IMR-90 (cell line): Measurements from ENCODE around the gene FOXD4L6. TPM values are rescaled to one million over a fixed set of nuclear protein-coding genes. Genes with fewer than 3 reads are reported as not detected.
"Not testable (repeated sequence)": the region's sequence is repeated elsewhere in the genome, so short reads cannot be mapped to it uniquely, and the experiment has no call there.

ENCODE experiments used
- ATAC-seq: fragments of 200-7000 bp; cut with Tn5 transposase; 2 replicates; pipeline ENCODE4 v1.9.1; 2020; ENCODE audit warnings: low read depth, mild to moderate bottlenecking, moderate library complexity
- BruUV-seq: library from RNA; stranded (reverse); fragments of 400-500 nt; replicated peaks from 2 replicates; lab custom pipeline; 2021; lab: Mats Ljungman, UMichigan
- CTCF ChIA-PET: fragments of 300-600 bp; formaldehyde crosslinking; extraction: SDS; loops from one replicate; lab custom pipeline; 2021; ENCODE audit warnings: antibody characterized with exemption; lab: Yijun Ruan, JAX
- POLR2A ChIA-PET: fragments of 300-600 bp; sonication (Branson Sonifier 250); formaldehyde crosslinking; loops from one replicate; lab custom pipeline; 2022; ENCODE audit warnings: antibody characterized with exemption; ENCODE audit not compliant: unreplicated experiment; lab: Charles Lee
- DNase-seq: peaks from one replicate; pipeline ENCODE4 v3.0.0; 2013
- H2AFZ ChIP-seq: replicated peaks from 2 replicates; pipeline ENCODE3; 2013; ENCODE audit warnings: low read length, mild to moderate bottlenecking; ENCODE audit not compliant: poor library complexity
- H2AK5ac ChIP-seq: 2 replicates; pipeline ENCODE4 v1.6.1; 2013; ENCODE audit warnings: low read depth, low read length, inconsistent platforms
- H2AK9ac ChIP-seq: replicated peaks from 2 replicates; pipeline ENCODE3; 2013; ENCODE audit warnings: mild to moderate bottlenecking, low read depth, low read length, moderate library complexity; ENCODE audit not compliant: poor library complexity
- H2BK120ac ChIP-seq: 2 replicates; pipeline ENCODE4 v1.6.1; 2013; ENCODE audit warnings: low read depth, low read length, inconsistent platforms
- H2BK15ac ChIP-seq: 3 replicates; pipeline ENCODE4 v1.6.1; 2013; ENCODE audit warnings: low read depth, low read length, inconsistent platforms
- H2BK20ac ChIP-seq: 2 replicates; pipeline ENCODE4 v1.6.1; 2013; ENCODE audit warnings: low read depth, mild to moderate bottlenecking, inconsistent platforms, low read length, moderate library complexity
- H2BK5ac ChIP-seq: 2 replicates; pipeline ENCODE4 v1.6.1; 2013; ENCODE audit warnings: mild to moderate bottlenecking, low read depth, low read length, inconsistent platforms; ENCODE audit not compliant: poor library complexity, severe bottlenecking
- H3K14ac ChIP-seq: replicated peaks from 2 replicates; pipeline ENCODE4 v1.6.1; 2013; ENCODE audit warnings: low read depth, low read length, inconsistent platforms
- H3K18ac ChIP-seq: 2 replicates; pipeline ENCODE4 v1.6.1; 2013; ENCODE audit warnings: low read depth, low read length, control low read depth
- H3K23ac ChIP-seq: 2 replicates; pipeline ENCODE4 v1.6.1; 2013; ENCODE audit warnings: low read depth, low read length, inconsistent platforms
- H3K27ac ChIP-seq: 2 replicates; pipeline ENCODE4 v1.5.1; 2013; ENCODE audit warnings: mild to moderate bottlenecking, control low read depth, low read length; ENCODE audit not compliant: insufficient read depth
- H3K27me3 ChIP-seq: 2 replicates; pipeline ENCODE4 v1.6.1; 2013; ENCODE audit warnings: low read length; ENCODE audit not compliant: control insufficient read depth, insufficient read depth
- H3K36me3 ChIP-seq: 2 replicates; pipeline ENCODE4 v1.6.1; 2013; ENCODE audit warnings: low read length, mixed read lengths; ENCODE audit not compliant: control insufficient read depth, insufficient read depth
- H3K4ac ChIP-seq: 2 replicates; pipeline ENCODE4 v1.6.1; 2013; ENCODE audit warnings: low read depth, low read length, inconsistent platforms
- H3K4me1 ChIP-seq: 2 replicates; pipeline ENCODE4 v1.6.1; 2013; ENCODE audit warnings: low read length, mixed read lengths; ENCODE audit not compliant: control insufficient read depth, insufficient read depth
- H3K4me2 ChIP-seq: 2 replicates; pipeline ENCODE4 v1.6.1; 2013; ENCODE audit warnings: low read depth, mild to moderate bottlenecking, control low read depth, low read length, moderate library complexity
- H3K4me3 ChIP-seq: 2 replicates; pipeline ENCODE4 v1.5.1; 2013; ENCODE audit warnings: low read depth, mild to moderate bottlenecking, control low read depth, low read length, moderate library complexity; ENCODE audit not compliant: insufficient read depth
- H3K56ac ChIP-seq: 2 replicates; pipeline ENCODE4 v1.6.1; 2013; ENCODE audit warnings: low read length, inconsistent platforms; ENCODE audit not compliant: insufficient read depth; ENCODE audit errors: extremely low read depth
- H3K79me1 ChIP-seq, 2 experiments: 2 replicates each; pipeline ENCODE4 v1.6.1; 2013; ENCODE audit warnings: low read length in 2 of 2, inconsistent platforms in 1 of 2, low read depth in 1 of 2
- H3K9ac ChIP-seq: 2 replicates; pipeline ENCODE4 v1.6.1; 2013; ENCODE audit warnings: low read depth, low read length, control low read depth
- H3K9me1 ChIP-seq: 2 replicates; pipeline ENCODE4 v1.6.1; 2013; ENCODE audit warnings: low read length, inconsistent platforms; ENCODE audit not compliant: insufficient read depth
- H3K9me3 ChIP-seq: 2 replicates; pipeline ENCODE4 v1.6.1; 2013; ENCODE audit warnings: low read length; ENCODE audit not compliant: control insufficient read depth, insufficient read depth
- H4K20me1 ChIP-seq: 2 replicates; pipeline ENCODE4 v1.6.1; 2013; ENCODE audit warnings: low read length, inconsistent platforms; ENCODE audit not compliant: insufficient read depth
- H4K5ac ChIP-seq: 2 replicates; pipeline ENCODE4 v1.6.1; 2013; ENCODE audit warnings: mild to moderate bottlenecking, low read depth, low read length, control low read depth
- H4K8ac ChIP-seq, 2 experiments: 2 replicates each; pipeline ENCODE4 v1.6.1; 2013; ENCODE audit warnings: low read depth in 2 of 2, low read length in 2 of 2, control low read depth in 1 of 2, inconsistent platforms in 1 of 2
- H4K91ac ChIP-seq: 2 replicates; pipeline ENCODE4 v1.6.1; 2013; ENCODE audit warnings: low read depth, low read length, inconsistent platforms; ENCODE audit not compliant: insufficient read depth
- RAD21 ChIP-seq: IDR thresholded peaks from 2 replicates; pipeline ENCODE4 v1.6.1; 2012; ENCODE audit warnings: low read length, improper control_type of control experiment
- WGBS, 2 experiments: methylation state at CpG; one replicate each; pipeline versions ENCODE4 v1.1.5 to v1.1.7; 2013; ENCODE audit warnings: missing lambda C conversion rate in 2 of 2; ENCODE audit not compliant: insufficient read length in 1 of 2; ENCODE audit errors: extremely low coverage in 2 of 2; 5-methylcytosine and 5-hydroxymethylcytosine counted together
- dilution Hi-C: fragments of 300-500 bp; cut with HindIII; formaldehyde crosslinking; loops from one replicate; pipeline ENCODE4 v1.14.3; 2018; ENCODE audit warnings: low sequenced_read_pairs; ENCODE audit not compliant: unreplicated experiment
- in situ Hi-C: fragments of 300-500 bp; cut with MboI; formaldehyde crosslinking; loops from 3 replicates; pipeline ENCODE4 v1.14.3; 2019; ENCODE audit warnings: low sequenced_read_pairs, inconsistent platforms, mixed read lengths
- intact Hi-C: fragments of 100-400 bp; cut with micrococcal nuclease; formaldehyde crosslinking; loops from 2 replicates; pipeline ENCODE4 v1.10.0; 2022
- polyA plus RNA-seq, 3 experiments: library from polyadenylated mRNA; depleted of rRNA; stranded (reverse); fragments of >200 nt; gene quantifications; 2 replicates each; pipeline ENCODE4 v1.2.3, GENCODE V29; 2012; ENCODE audit warnings: low replicate concordance in 1 of 3
- total RNA-seq: library from RNA; depleted of rRNA; stranded (reverse); fragments of >200 nt; gene quantifications from 2 replicates; pipeline ENCODE4 v1.2.3, GENCODE V29; 2012
- TF ChIP-seq, protein P1 (sequence below): conservative IDR thresholded peaks from 2 replicates; pipeline ENCODE4 v1.5.1; 2012; ENCODE audit warnings: mild to moderate bottlenecking, low read depth, low read length, improper control_type of control experiment

FOXD4L6 gene
- total and polyA plus RNA-seq, 2 of the 4 experiments (the other 2 are of a cell fraction): not detected

DNA sequence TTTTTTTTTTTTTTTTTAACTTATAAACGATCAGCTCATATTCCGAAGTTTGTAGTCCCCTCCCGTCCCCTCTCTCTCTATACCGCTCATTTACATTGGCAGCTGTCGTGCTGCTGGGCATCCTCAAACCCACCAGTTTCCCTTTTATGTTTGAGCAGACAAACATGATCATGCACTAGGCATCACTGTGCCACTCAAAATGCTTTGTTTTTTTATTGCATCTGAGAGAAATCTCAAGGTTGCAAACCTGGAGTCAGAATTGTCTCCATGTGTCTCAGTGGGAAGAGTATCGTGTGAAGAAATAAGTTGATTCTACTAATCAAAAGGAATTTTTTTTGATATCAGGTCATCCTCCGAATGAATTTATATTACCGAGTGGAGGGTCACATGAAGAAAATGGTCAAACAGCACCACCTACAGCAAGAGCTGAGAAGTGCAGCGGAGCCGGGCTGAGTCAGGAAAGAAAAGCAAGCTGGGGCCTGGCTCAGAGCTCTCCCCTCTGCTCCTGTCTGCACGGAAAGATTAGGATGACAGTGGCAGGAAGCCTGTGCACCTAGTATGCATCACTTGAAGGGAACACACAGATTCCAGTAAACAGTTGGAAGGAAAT lies 39.9 kb downstream of the FOXD4L6 start:
- H2BK5ac ChIP-seq, H3K4me3 ChIP-seq, H4K5ac ChIP-seq, H3K27me3 ChIP-seq, H3K9me3 ChIP-seq, H3K18ac ChIP-seq, H3K4me1 ChIP-seq, H3K9ac ChIP-seq, H2AK9ac ChIP-seq, H3K36me3 ChIP-seq, H3K56ac ChIP-seq, H2AK5ac ChIP-seq, dilution Hi-C loops, BruUV-seq, H2BK120ac ChIP-seq, H3K14ac ChIP-seq, H3K79me1 ChIP-seq, H3K4ac ChIP-seq, H2BK20ac ChIP-seq, in situ Hi-C loops, H2AFZ ChIP-seq, H3K27ac ChIP-seq, H4K91ac ChIP-seq, H2BK15ac ChIP-seq, DNase-seq, H3K9me1 ChIP-seq, POLR2A ChIA-PET, intact Hi-C loops, H3K23ac ChIP-seq, H4K8ac ChIP-seq, H4K20me1 ChIP-seq: not testable (repeated sequence)
- CTCF ChIA-PET: interaction anchor here (0.5 kb wide), 1 partner anchor 97 kb away, joined by 3 read pairs; no protein-coding TSS in a partner anchor
- WGBS, 2 experiments: no CpG with 5 or more reads among the region's 11 CpGs
- H3K4me2 ChIP-seq: peak overlapping the region; percentile 35; the same call in 1 of the 2 replicates
- peak; percentile 95 for ATAC-seq
- 0 out of 2 replicates have a peak, but pooled peaks have one; percentile 15 for TF ChIP-seq RAD21
- TF ChIP-seq, protein P1, sequence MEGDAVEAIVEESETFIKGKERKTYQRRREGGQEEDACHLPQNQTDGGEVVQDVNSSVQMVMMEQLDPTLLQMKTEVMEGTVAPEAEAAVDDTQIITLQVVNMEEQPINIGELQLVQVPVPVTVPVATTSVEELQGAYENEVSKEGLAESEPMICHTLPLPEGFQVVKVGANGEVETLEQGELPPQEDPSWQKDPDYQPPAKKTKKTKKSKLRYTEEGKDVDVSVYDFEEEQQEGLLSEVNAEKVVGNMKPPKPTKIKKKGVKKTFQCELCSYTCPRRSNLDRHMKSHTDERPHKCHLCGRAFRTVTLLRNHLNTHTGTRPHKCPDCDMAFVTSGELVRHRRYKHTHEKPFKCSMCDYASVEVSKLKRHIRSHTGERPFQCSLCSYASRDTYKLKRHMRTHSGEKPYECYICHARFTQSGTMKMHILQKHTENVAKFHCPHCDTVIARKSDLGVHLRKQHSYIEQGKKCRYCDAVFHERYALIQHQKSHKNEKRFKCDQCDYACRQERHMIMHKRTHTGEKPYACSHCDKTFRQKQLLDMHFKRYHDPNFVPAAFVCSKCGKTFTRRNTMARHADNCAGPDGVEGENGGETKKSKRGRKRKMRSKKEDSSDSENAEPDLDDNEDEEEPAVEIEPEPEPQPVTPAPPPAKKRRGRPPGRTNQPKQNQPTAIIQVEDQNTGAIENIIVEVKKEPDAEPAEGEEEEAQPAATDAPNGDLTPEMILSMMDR: 0 out of 2 replicates have a peak, but pooled peaks have one; percentile 21

DNA sequence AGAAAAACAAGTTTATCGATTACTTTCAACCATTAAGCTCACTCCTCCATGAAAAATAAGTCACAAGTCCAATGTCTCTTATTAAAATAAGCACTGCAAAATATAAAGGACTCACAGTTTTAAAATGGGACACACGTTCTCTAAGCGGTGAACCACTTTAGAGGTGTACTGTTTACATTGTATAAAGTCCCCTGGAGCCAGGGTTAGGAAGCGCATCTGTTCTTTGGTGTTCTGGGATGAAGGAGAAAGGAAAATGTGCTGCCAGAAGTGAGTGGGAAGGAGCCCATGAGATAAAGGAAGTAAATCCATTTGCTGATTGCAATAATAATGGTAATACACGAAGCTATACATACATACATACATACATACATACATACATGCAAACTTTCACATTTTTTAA lies 40.6 kb downstream of the FOXD4L6 start:
- H2AK5ac ChIP-seq, H4K20me1 ChIP-seq, H3K4ac ChIP-seq, H2BK15ac ChIP-seq, BruUV-seq, H3K56ac ChIP-seq, H3K9me1 ChIP-seq, H3K27ac ChIP-seq, POLR2A ChIA-PET, H3K4me1 ChIP-seq, dilution Hi-C loops, H3K9me3 ChIP-seq, H3K9ac ChIP-seq, H2BK20ac ChIP-seq, H2BK120ac ChIP-seq, H3K4me3 ChIP-seq, in situ Hi-C loops, H2AFZ ChIP-seq, H3K79me1 ChIP-seq, H2AK9ac ChIP-seq, H3K18ac ChIP-seq, H3K23ac ChIP-seq, H4K91ac ChIP-seq, DNase-seq, ATAC-seq, H3K4me2 ChIP-seq, H4K8ac ChIP-seq, H2BK5ac ChIP-seq, intact Hi-C loops, H3K14ac ChIP-seq, H3K36me3 ChIP-seq, H3K27me3 ChIP-seq, H4K5ac ChIP-seq: not testable (repeated sequence)
- no CpG with 5 or more reads among the region's 5 CpGs for WGBS, 2 experiments
- CTCF ChIA-PET: interaction anchor here (0.5 kb wide), 1 partner anchor 96 kb away, joined by 3 read pairs; no protein-coding TSS in a partner anchor
